Trophoblast cell (in vitro differentiated cells and primary cell): Measurements from ENCODE around the gene PLK3.
A peak's percentile ranks its signal among the peaks of the same experiment; 100 is the strongest.

ENCODE experiments used
- DNase-seq, 2 donors: peaks; one replicate each; pipeline ENCODE4 v3.0.0-alpha.2; 2016
- H2AFZ ChIP-seq: 2 replicates; pipeline ENCODE4 v1.6.1; 2013; ENCODE audit warnings: low read length, moderate library complexity, mild to moderate bottlenecking; ENCODE audit not compliant: insufficient read depth, poor library complexity
- H2AK5ac ChIP-seq: 2 replicates; pipeline ENCODE4 v1.6.1; 2013; ENCODE audit warnings: mild to moderate bottlenecking, low read length
- H2BK120ac ChIP-seq: 2 replicates; pipeline ENCODE4 v1.6.1; 2013; ENCODE audit warnings: low read length, mild to moderate bottlenecking, moderate library complexity; ENCODE audit not compliant: insufficient read depth, poor library complexity
- H2BK12ac ChIP-seq: 2 replicates; pipeline ENCODE4 v1.6.1; 2013; ENCODE audit warnings: mild to moderate bottlenecking, low read length, moderate library complexity
- H2BK5ac ChIP-seq: 2 replicates; pipeline ENCODE4 v1.6.1; 2013; ENCODE audit warnings: low read length, low read depth, moderate library complexity, mild to moderate bottlenecking; ENCODE audit not compliant: poor library complexity
- H3K14ac ChIP-seq: 2 replicates; pipeline ENCODE4 v1.6.1; 2013; ENCODE audit warnings: mild to moderate bottlenecking, low read length
- H3K18ac ChIP-seq: 2 replicates; pipeline ENCODE4 v1.6.1; 2013; ENCODE audit warnings: mild to moderate bottlenecking, low read length
- H3K23ac ChIP-seq: 2 replicates; pipeline ENCODE4 v1.6.1; 2013; ENCODE audit warnings: low read length
- H3K27ac ChIP-seq: 2 replicates; pipeline ENCODE4 v1.5.1; 2013; ENCODE audit warnings: low read depth, mild to moderate bottlenecking, inconsistent platforms, low read length, moderate library complexity
- H3K27me3 ChIP-seq: 2 replicates; pipeline ENCODE4 v1.6.1; 2013; ENCODE audit warnings: inconsistent platforms, mild to moderate bottlenecking, low read length, moderate library complexity; ENCODE audit not compliant: insufficient read depth
- H3K36me3 ChIP-seq, 2 experiments: 1 replicate in 1 of 2; 2 replicates in 1 of 2; pipeline ENCODE4 v1.6.1; 2013; ENCODE audit warnings: low read length in 2 of 2, mild to moderate bottlenecking in 2 of 2, moderate library complexity in 1 of 2; ENCODE audit not compliant: insufficient read depth in 2 of 2, control insufficient read depth in 1 of 2
- H3K4ac ChIP-seq: 2 replicates; pipeline ENCODE4 v1.6.1; 2013; ENCODE audit warnings: low read depth, mild to moderate bottlenecking, low read length, moderate library complexity
- H3K4me1 ChIP-seq, 2 experiments: 1 replicate in 1 of 2; 2 replicates in 1 of 2; pipeline ENCODE4 v1.6.1; 2013; ENCODE audit warnings: low read length in 2 of 2, mild to moderate bottlenecking in 2 of 2, moderate library complexity in 1 of 2; ENCODE audit not compliant: insufficient read depth in 2 of 2, control insufficient read depth in 1 of 2
- H3K4me2 ChIP-seq: 2 replicates; pipeline ENCODE4 v1.6.1; 2013; ENCODE audit warnings: inconsistent platforms, mild to moderate bottlenecking, low read length, moderate library complexity
- H3K4me3 ChIP-seq: 2 replicates; pipeline ENCODE4 v1.5.1; 2013; ENCODE audit warnings: mild to moderate bottlenecking, low read depth, low read length, inconsistent platforms
- H3K79me1 ChIP-seq: one replicate; pipeline ENCODE4 v1.6.1; 2013; ENCODE audit warnings: low read length
- H3K79me2 ChIP-seq: 2 replicates; pipeline ENCODE4 v1.6.1; 2013; ENCODE audit warnings: low read length, mild to moderate bottlenecking; ENCODE audit not compliant: control insufficient read depth, insufficient read depth, poor library complexity
- H3K9ac ChIP-seq: 2 replicates; pipeline ENCODE4 v1.6.1; 2013; ENCODE audit warnings: mild to moderate bottlenecking, low read length
- H3K9me3 ChIP-seq: 2 replicates; pipeline ENCODE4 v1.6.1; 2013; ENCODE audit warnings: low read depth, mild to moderate bottlenecking, control low read depth, inconsistent platforms, low read length; ENCODE audit not compliant: insufficient read depth
- H4K12ac ChIP-seq: 2 replicates; pipeline ENCODE4 v1.6.1; 2013; ENCODE audit warnings: low read depth, mild to moderate bottlenecking, low read length, moderate library complexity
- H4K8ac ChIP-seq: 2 replicates; pipeline ENCODE4 v1.6.1; 2013; ENCODE audit warnings: low read depth, mild to moderate bottlenecking, low read length, moderate library complexity
- H4K91ac ChIP-seq: one replicate; pipeline ENCODE4 v1.6.1; 2013; ENCODE audit warnings: low read depth, mild to moderate bottlenecking, low read length, moderate library complexity
- WGBS: extraction: QIAGEN DNeasy Blood & Tissue Kit; methylation state at CpG from one replicate; pipeline ENCODE4 v1.1.7; 2013; ENCODE audit warnings: missing lambda C conversion rate; ENCODE audit not compliant: insufficient read length, insufficient coverage; ENCODE audit errors: extremely low coverage; 5-methylcytosine and 5-hydroxymethylcytosine counted together

The PLK3 gene

GRCh38 chr1:44839576-44839975 lies 39.4 kb downstream of the PLK3 start:
- Histone ChIP-seq H3K14ac (no peak overlapping the region), H3K79me1 (no peaks in the 10 kb centered on the region), H3K4ac (no peak overlapping the region), H3K9me3 (no peaks in the 10 kb centered on the region), H2BK5ac (no peak overlapping the region), H3K36me3 (no peaks in the 10 kb centered on the region), H4K91ac (no peak overlapping the region), H3K27ac (no peak overlapping the region), H2AFZ (no peak overlapping the region), H3K9ac (no peak overlapping the region), H2AK5ac (no peak overlapping the region), H3K4me2 (no peak overlapping the region), H3K79me2 (no peaks in the 10 kb centered on the region), H4K12ac (no peak overlapping the region), H3K4me1 (peaks cover 0 to 5% of the 10 kb centered on the region in 2 experiments), H2BK120ac (no peak overlapping the region), H3K23ac (no peak overlapping the region), H2BK12ac (no peak overlapping the region), H3K4me3 (no peak overlapping the region), H3K27me3 (no peaks in the 10 kb centered on the region), H4K8ac (no peak overlapping the region), H3K18ac (no peak overlapping the region)
- DNase-seq = no peak
- WGBS = no CpG with 5 or more reads among the region's 4 CpGs

DNA sequence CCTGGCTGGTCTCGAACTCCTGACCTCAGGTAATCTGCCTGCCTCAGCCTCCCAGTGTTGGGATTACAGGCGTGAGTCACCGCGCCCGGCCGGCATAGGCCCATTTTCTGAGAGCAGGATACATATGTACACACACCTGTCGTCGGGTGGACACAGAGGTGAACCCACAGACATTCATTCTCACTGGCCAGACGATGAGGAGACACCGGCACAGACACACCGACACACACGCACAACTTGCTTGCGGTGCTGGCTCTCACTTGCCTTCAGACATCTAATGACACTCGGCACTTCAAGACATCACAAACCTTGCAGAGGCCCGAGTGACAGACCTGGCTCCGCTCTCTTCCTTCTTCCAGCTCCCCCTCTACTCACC lies 42.3 kb downstream of the PLK3 start:
- Histone ChIP-seq H3K36me3 (no peaks in the 10 kb centered on the region), H3K79me1 (no peaks in the 10 kb centered on the region), H3K27ac (no peak overlapping the region), H3K9me3 (no peaks in the 10 kb centered on the region), H2AFZ (no peak overlapping the region), H3K79me2 (no peaks in the 10 kb centered on the region), H3K4me2 (peak overlapping the region; percentile 89), H4K12ac (no peak overlapping the region), H3K9ac (no peak overlapping the region), H3K4me1 (peaks cover 0 to 5% of the 10 kb centered on the region in 2 experiments), H3K4me3 (peak overlapping the region; percentile 70), H2BK120ac (no peak overlapping the region), H3K14ac (no peak overlapping the region), H2BK5ac (no peak overlapping the region), H3K4ac (no peak overlapping the region), H2BK12ac (no peak overlapping the region), H4K91ac (no peak overlapping the region), H3K27me3 (no peaks in the 10 kb centered on the region), H4K8ac (no peak overlapping the region), H3K18ac (no peak overlapping the region), H3K23ac (no peak overlapping the region), H2AK5ac (no peak overlapping the region)
- no peak for DNase-seq
- no CpG with 5 or more reads among the region's 16 CpGs for WGBS

DNA sequence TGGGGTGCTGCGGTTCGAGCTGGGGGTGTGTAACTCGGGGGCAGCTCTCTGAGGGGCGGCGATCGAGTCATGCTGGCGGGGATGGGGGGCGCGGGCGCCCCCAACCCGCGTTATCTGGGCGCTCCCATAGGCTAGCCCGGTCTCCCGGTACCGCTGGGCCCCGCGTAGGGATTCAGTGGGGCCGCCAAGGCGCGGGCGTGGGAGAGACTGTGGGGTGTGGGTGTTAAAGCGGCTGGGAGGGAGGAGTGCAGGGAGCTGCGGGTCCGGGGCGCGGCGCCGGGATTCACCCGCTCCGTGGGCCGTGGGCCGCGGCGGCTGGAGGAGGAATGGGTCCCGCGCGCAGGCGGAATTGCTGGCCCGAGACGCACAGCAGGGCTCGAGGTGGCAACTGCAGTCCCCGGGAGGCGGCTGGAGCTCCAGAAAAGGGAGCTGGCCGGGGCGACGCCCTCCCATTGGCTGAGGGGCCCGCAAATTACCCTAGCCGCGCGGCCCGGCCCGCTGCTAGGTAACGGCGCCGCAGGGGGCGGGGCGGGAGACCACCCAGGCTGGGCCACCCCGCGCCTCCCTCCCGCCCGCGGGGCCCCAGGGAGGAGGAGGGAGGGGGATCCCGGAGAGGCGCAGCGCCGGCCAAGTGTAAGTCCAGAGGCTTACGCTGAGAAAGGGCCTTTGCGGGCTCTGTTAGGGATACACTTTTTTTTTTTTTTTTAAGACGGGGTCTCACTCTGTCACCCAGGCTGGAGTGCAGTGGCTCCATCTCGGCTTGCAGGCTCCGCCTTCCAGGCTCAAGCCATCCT lies 42.9 kb downstream of the PLK3 start, which contains the start of gene PTCH2:
TSS of gene PTCH2 (minus strand) at position 392 of the 794 bp plus-strand sequence. CDS start at position 71, 321 bp downstream.
- Histone ChIP-seq H3K27ac (no peak within 1 kb of the TSS), H3K79me2 (no peaks in the 10 kb centered on the region), H2AK5ac (no peak within 1 kb of the TSS), H4K8ac (no peak within 1 kb of the TSS), H3K18ac (no peak within 1 kb of the TSS), H3K4ac (no peak within 1 kb of the TSS), H4K12ac (peak within 1 kb of the TSS; percentile 75), H3K23ac (no peak within 1 kb of the TSS), H3K79me1 (no peaks in the 10 kb centered on the region), H3K14ac (no peak within 1 kb of the TSS), H2BK120ac (no peak within 1 kb of the TSS), H3K4me3 (peak within 1 kb of the TSS; percentile 70), H3K4me1 (peaks cover 0 to 5% of the 10 kb centered on the region in 2 experiments), H2BK12ac (no peak within 1 kb of the TSS), H4K91ac (no peak within 1 kb of the TSS), H2AFZ (peak within 1 kb of the TSS; percentile 44), H3K27me3 (no peaks in the 10 kb centered on the region), H3K9me3 (no peaks in the 10 kb centered on the region), H3K36me3 (no peaks in the 10 kb centered on the region), H2BK5ac (no peak within 1 kb of the TSS), H3K9ac (no peak within 1 kb of the TSS), H3K4me2 (peak within 1 kb of the TSS; percentile 89)
- WGBS = no CpG with 5 or more reads among the region's 72 CpGs
- DNase-seq = peak; percentile 23 to 59

GRCh38 chr1:44846985-44847384 lies 46.8 kb downstream of the PLK3 start:
- no peak overlapping the region for H2AK5ac ChIP-seq
- H2BK120ac ChIP-seq = no peak overlapping the region
- no peak overlapping the region for H3K4me3 ChIP-seq
- H4K12ac ChIP-seq = no peak overlapping the region
- no peaks in the 10 kb centered on the region for H3K9me3 ChIP-seq
- H3K79me2 ChIP-seq = no peaks in the 10 kb centered on the region
- no peak overlapping the region for H3K4me2 ChIP-seq
- no peak overlapping the region for H3K4ac ChIP-seq
- no peak for DNase-seq
- H3K4me1 ChIP-seq = peaks cover 0 to 5% of the 10 kb centered on the region in 2 experiments
- H2BK12ac ChIP-seq = no peak overlapping the region
- H3K79me1 ChIP-seq = no peaks in the 10 kb centered on the region
- no CpG with 5 or more reads among the region's 1 CpG for WGBS
- no peak overlapping the region for H3K18ac ChIP-seq
- H2BK5ac ChIP-seq = no peak overlapping the region
- H3K9ac ChIP-seq = peak overlapping the region; percentile 48
- H3K23ac ChIP-seq = no peak overlapping the region
- no peak overlapping the region for H2AFZ ChIP-seq
- H3K36me3 ChIP-seq = no peaks in the 10 kb centered on the region
- H4K8ac ChIP-seq = no peak overlapping the region
- no peaks in the 10 kb centered on the region for H3K27me3 ChIP-seq
- no peak overlapping the region for H3K14ac ChIP-seq
- no peak overlapping the region for H4K91ac ChIP-seq
- no peak overlapping the region for H3K27ac ChIP-seq
